ELF-1 (cell line): Measurements from ENCODE around the gene C1orf115.
"Not testable (repeated sequence)": the region's sequence is repeated elsewhere in the genome, so short reads cannot be mapped to it uniquely, and the experiment has no call there.

Experiments used
- DNase-seq: peaks from one replicate; pipeline ENCODE4 v3.0.0-alpha.2; 2016; ENCODE audit warnings: low read depth, low spot score

C1orf115 gene

GRCh38 chr1:220690140-220691052 lies at the start of gene C1orf115:
Gene C1orf115 (plus strand): TSS chr1:220690363. CDS start chr1:220690403, 40 bp downstream.
- DNase-seq, result peak; percentile 93

- DNase-seq, result no peak
Measured at GRCh38 chr1:220642285-220642684, 47.9 kb upstream of the C1orf115 start.

- no peak for DNase-seq
Measured at GRCh38 chr1:220652995-220653394, 37.2 kb upstream of the C1orf115 start.

- DNase-seq, result no peak
Measured at GRCh38 chr1:220655509-220655908, 34.7 kb upstream of the C1orf115 start.

- DNase-seq, result no peak
Measured at GRCh38 chr1:220655961-220656740, 34.0 kb upstream of the C1orf115 start.

- DNase-seq, result no peak
Measured at GRCh38 chr1:220666349-220666748, 23.8 kb upstream of the C1orf115 start.

GRCh38 chr1:220669005-220669404 lies 21.2 kb upstream of the C1orf115 start:
- DNase-seq, result no peak

GRCh38 chr1:220670365-220670764 lies 19.8 kb upstream of the C1orf115 start:
- no peak for DNase-seq

- no peak for DNase-seq
Measured at GRCh38 chr1:220673921-220674320, 16.2 kb upstream of the C1orf115 start.

GRCh38 chr1:220677251-220677650 lies 12.9 kb upstream of the C1orf115 start:
- no peak for DNase-seq

GRCh38 chr1:220680085-220680687 lies 10.0 kb upstream of the C1orf115 start:
- peak; percentile 39 for DNase-seq

- no peak for DNase-seq
Measured at GRCh38 chr1:220681220-220681880, 8.8 kb upstream of the C1orf115 start.

GRCh38 chr1:220682901-220683576 lies 7.1 kb upstream of the C1orf115 start:
- DNase-seq, result no peak

- DNase-seq, result not testable (repeated sequence)
Measured at GRCh38 chr1:220683716-220684115, 6.4 kb upstream of the C1orf115 start.

GRCh38 chr1:220684890-220685289 lies 5.3 kb upstream of the C1orf115 start:
- no peak for DNase-seq

GRCh38 chr1:220685879-220686278 lies 4.3 kb upstream of the C1orf115 start:
- no peak for DNase-seq

GRCh38 chr1:220687809-220688208 lies 2.4 kb upstream of the C1orf115 start:
- DNase-seq, result no peak

GRCh38 chr1:220689666-220690065 lies 497 bp upstream of the C1orf115 start:
- DNase-seq, result no peak

GRCh38 chr1:220691053-220691684 lies 1.0 kb downstream of the C1orf115 start:
- no peak for DNase-seq

GRCh38 chr1:220692436-220693228 lies 2.5 kb downstream of the C1orf115 start:
- DNase-seq, result no peak
